ENCODE data around the gene TECRL.

GRCh38 chr4:64353904-64354303, 55.3 kb downstream of the TECRL start:
- no peak for TF ChIP-seq CTCF (conservative IDR thresholded peaks at IDR 0.05)
- no peak for TF ChIP-seq EZH2 (IDR thresholded peaks at IDR 0.05; ENCODE audit: low read depth)
